NCI-H2107 (cell line): ENCODE results near the gene ZNF438.

Experiments used
- DNase-seq: peaks from one replicate; lab custom pipeline; 2025; lab: John Stamatoyannopoulos, UW

ZNF438 gene

GRCh38 chr10:30842894-30843293 is 188.8 kb downstream of the ZNF438 start:
- no peak for DNase-seq

DNA sequence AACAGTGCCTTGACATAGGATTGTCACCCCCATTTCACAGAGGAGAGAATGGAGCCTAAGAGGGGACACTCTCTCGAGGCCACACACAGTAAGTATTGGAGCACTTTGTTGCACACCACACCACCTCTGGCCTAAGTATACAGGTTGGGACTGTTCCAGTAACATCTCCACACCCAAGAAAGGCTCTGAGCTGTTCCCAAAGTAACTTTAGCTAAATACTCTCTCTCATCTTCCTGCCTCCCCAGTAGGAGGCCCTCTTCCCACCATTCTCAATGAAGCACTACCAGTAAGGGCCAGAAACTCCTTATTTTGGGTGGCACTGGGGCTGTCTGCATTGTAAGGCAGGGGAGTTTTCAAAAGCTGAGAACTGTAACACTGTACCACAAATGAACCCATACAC is 189.5 kb downstream of the ZNF438 start:
- DNase-seq: no peak

- DNase-seq: no peak
Observed at GRCh38 chr10:30840395-30841050, 191.1 kb downstream of the ZNF438 start.

DNA sequence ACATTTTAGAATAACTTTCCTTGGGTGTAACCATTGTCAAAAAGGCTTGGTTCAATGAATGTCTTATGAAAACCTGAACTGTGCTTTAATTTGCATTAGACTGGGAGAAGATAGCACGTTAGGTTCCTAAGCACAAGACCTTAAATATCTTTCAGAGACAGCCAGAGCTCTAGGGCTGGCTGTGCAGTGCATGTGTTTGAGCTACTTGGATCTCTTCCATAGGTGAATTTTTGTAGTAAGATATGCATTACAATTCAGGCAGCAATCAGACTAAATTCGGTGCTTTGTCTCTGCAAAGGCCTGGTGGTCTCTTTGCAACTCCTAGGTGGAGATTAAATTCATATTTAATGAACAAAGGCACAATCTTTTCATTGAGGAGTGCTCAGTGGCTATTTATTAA is 192.0 kb downstream of the ZNF438 start:
- DNase-seq: no peak

- no peak for DNase-seq
Observed at GRCh38 chr10:30836406-30836805, 195.3 kb downstream of the ZNF438 start.

DNA sequence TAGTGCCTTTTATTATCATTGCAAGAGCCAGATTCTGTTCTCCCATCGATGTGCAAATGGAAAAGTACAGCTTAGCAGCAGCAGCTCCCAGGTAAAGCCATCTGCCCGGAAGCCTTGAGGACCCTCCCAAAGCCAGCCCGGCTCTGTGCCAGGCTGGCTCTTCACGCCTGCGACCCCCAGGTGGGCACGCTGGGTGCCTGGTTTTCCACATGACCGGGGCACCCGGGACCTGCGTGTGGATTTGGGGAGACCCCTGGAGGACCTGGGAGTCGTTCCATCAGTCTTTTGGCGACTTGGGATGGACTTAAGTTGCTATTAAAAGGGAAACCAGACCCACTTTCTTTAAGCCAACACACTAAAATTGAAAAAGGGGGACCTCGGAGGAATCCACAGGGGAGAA is 196.5 kb downstream of the ZNF438 start:
- no peak for DNase-seq

GRCh38 chr10:30834651-30835050 is 197.0 kb downstream of the ZNF438 start:
- no peak for DNase-seq

GRCh38 chr10:30834153-30834552 is 197.5 kb downstream of the ZNF438 start:
- no peak for DNase-seq

- no peak for DNase-seq
Observed at GRCh38 chr10:30833628-30833970, 198.1 kb downstream of the ZNF438 start.

GRCh38 chr10:30832749-30833627 is 198.7 kb downstream of the ZNF438 start:
- no peak for DNase-seq

DNA sequence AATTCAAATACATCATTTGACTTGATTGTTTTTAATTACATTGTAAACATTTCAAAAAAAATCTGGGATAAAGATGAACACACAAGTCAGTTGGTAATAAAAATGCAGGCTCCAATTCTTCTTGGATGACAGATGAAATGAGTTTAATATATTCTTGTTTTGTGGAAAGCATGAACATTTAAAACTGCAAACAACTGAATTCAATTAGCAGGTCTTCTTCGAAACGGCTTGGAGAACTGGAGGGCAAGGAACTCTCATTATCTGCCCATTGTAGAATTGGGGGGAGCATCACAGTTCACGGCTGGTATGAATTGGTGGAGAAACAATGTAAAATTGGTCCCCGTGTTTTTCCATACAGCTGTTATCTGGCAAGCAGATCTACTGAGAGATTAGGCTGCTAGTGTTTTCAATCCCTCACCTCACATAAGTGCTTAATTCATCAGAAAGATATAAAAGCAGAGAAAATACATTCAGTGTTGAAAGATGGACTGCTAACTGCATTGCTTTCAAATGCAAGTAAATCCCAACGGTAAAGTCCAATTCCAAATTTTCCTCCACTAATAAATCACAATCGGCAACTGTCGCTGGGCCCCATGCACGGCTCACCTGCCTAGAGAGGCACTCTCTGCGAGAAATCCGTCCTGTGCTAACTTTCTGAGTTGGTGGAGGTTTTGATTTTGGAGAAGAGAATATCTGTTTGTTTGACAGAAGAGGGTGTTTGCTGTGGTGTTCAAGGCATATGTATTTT is 199.5 kb downstream of the ZNF438 start:
- DNase-seq: no peak

DNA sequence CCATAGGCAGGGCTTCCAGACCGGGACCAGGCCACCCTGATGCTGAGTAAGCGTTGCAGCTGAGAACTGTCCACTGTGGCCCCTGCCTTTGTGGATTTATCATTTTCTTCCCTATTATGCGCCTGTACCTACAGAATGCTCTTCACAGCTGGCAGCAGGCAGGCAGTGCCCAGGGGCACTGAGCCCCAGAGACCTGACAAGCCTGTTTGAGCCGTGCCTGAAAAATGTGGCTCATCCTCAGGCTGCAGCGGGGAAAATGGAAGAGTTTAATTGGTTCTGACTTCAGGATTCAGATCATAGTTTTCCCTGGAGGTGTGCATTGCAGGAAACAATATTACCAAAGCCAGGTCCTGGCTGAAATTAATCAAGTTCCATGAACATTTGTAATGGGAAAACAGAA is 200.2 kb downstream of the ZNF438 start:
- DNase-seq: no peak

DNA sequence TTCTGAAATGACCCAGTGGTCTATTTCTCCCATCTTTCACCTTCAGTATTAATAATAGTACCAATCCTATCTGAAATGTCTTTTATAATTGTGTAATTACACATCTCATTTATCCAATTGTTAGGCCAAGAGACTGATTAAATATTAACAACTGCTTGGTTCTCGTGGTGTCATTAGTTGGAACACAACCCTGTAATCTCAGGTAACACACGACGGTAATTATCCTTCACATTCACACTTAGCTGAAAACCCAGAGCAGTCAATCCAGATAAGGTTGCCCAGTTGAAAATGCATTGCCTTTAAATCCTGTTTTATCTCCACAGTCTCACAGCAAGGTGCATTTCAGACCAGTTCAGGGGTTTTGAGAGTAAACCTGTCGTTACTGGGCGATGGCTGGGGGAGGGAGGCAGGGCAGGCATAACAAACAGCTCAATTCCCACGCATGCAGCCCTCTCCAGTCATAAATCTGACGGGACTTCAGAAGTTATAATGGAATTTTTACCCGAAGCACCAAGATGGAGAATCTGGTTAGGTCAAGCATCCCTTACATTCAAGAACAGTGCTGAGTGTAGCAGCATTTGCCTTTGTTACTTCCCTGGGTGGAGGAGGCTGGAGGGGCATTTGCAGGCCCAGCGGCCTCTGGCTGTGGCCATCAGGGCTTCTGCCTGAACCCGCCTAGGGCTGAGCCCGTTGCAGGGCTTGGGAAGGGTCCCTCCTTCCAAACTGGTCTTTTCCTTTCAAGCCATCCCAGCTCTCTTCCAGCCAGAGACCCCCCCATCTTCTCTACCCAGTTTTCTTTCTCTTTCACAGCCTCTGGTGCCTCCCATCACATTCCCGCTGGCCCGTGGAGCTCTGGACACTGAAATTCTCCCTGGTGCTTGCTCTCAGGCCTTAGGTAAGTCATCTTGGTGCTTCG is 201.1 kb downstream of the ZNF438 start:
- DNase-seq: no peak

GRCh38 chr10:30829901-30830300 is 201.8 kb downstream of the ZNF438 start:
- no peak for DNase-seq

GRCh38 chr10:30828680-30829079 is 203.0 kb downstream of the ZNF438 start:
- no peak for DNase-seq

DNA sequence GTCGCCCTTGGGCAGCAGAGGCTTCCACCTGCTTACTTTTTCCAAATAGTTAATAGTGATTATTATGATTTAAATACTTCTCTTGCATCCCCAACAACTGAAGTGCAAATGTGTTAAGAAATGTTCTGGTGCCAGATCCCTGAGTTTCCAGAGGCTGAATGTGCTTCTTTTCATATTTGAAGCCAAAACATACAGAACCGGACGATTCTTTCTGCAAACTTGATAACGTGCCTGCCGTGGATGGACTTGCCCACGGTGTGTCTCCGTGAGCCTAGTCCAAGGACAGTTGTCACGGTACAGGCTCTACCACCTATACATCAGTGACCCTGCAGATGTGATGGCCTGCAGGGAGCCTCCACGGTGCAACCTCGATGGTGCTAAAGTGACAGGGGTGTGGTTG is 203.5 kb downstream of the ZNF438 start:
- no peak for DNase-seq

- no peak for DNase-seq
Observed at GRCh38 chr10:30827531-30828120, 204.0 kb downstream of the ZNF438 start.

GRCh38 chr10:30826679-30827078 is 205.0 kb downstream of the ZNF438 start:
- no peak for DNase-seq

GRCh38 chr10:30825495-30825894 is 206.2 kb downstream of the ZNF438 start:
- no peak for DNase-seq

DNA sequence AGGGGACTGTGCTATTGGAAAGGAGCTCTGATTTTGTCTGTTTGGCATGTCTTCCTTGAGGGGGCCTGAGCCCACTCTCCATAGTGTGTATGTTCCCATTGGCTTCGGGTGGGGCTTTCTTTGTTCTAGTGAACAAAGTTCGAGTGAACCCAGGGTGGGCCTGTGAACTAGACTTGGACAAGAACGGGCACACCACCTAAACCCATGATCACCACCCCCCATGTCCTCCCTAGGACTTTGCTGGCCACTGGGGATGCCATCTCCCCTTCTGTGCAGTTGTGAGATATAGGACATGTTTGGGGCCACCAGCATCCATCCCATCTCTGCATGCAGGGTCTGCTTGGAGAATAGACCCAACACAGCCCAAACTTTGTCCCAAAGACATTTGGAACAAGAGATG is 206.6 kb downstream of the ZNF438 start:
- DNase-seq: no peak

DNA sequence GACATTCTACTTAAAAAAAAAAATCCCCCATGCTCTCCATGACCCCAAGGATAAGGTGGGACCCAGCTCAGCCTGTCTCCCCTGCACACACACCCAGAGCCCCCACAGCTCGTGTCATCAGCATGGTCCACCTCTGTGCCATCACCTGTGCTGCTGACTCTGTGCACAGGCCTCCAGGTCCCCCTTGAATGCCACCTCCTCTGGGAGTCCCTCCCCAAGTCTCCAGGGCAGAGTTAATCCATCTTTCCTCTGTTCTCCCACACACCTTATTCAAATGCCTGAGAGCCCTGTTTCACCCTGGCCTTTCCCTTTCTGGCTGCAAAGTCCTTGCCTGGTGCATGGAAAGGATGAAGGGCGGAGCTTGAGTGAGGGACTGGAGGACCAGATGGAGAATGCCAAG is 208.0 kb downstream of the ZNF438 start:
- no peak for DNase-seq
